OCI-M2 (cell line): ENCODE data around the gene IL5.
"Not testable (repeated sequence)": the region's sequence is repeated elsewhere in the genome, so short reads cannot be mapped to it uniquely, and the experiment has no call there.

ENCODE experiments used
- DNase-seq: peaks from one replicate; lab custom pipeline; 2025; ENCODE audit not compliant: unreplicated experiment; lab: John Stamatoyannopoulos, UW

IL5 gene

GRCh38 chr5:132543472-132544201 lies at the start of gene IL5:
Gene IL5 (minus strand): TSS chr5:132543522. CDS start chr5:132543478, 44 bp downstream.
- DNase-seq, result no peak

- no peak for DNase-seq
Measured at GRCh38 chr5:132592521-132592920, 49.2 kb upstream of the IL5 start.

- no peak for DNase-seq
Measured at GRCh38 chr5:132591145-132591544, 47.8 kb upstream of the IL5 start.

- DNase-seq, result no peak
Measured at GRCh38 chr5:132589467-132589866, 46.1 kb upstream of the IL5 start.

GRCh38 chr5:132586063-132586462 lies 42.7 kb upstream of the IL5 start:
- DNase-seq, result no peak

- DNase-seq, result not testable (repeated sequence)
Measured at GRCh38 chr5:132584560-132584959, 41.2 kb upstream of the IL5 start.

GRCh38 chr5:132576123-132576522 lies 32.8 kb upstream of the IL5 start:
- no peak for DNase-seq

- no peak for DNase-seq
Measured at GRCh38 chr5:132566657-132567056, 23.3 kb upstream of the IL5 start.

- not testable (repeated sequence) for DNase-seq
Measured at GRCh38 chr5:132564555-132564954, 21.2 kb upstream of the IL5 start.

GRCh38 chr5:132561601-132562000 lies 18.3 kb upstream of the IL5 start:
- no peak for DNase-seq

- DNase-seq, result no peak
Measured at GRCh38 chr5:132559383-132560060, 16.2 kb upstream of the IL5 start.

- DNase-seq, result no peak
Measured at GRCh38 chr5:132557478-132558172, 14.3 kb upstream of the IL5 start.

GRCh38 chr5:132556763-132557477 lies 13.6 kb upstream of the IL5 start, which contains the start of gene RAD50:
Gene RAD50 (plus strand): TSS chr5:132556977. CDS start chr5:132557325, 348 bp downstream.
- no peak for DNase-seq

GRCh38 chr5:132556153-132556762 lies 12.9 kb upstream of the IL5 start:
- DNase-seq, result no peak

- no peak for DNase-seq
Measured at GRCh38 chr5:132549576-132549975, 6.3 kb upstream of the IL5 start.

GRCh38 chr5:132548834-132549233 lies 5.5 kb upstream of the IL5 start:
- not testable (repeated sequence) for DNase-seq

- no peak for DNase-seq
Measured at GRCh38 chr5:132547269-132547668, 3.9 kb upstream of the IL5 start.

- DNase-seq, result no peak
Measured at GRCh38 chr5:132546108-132546507, 2.8 kb upstream of the IL5 start.

- no peak for DNase-seq
Measured at GRCh38 chr5:132540764-132541163, 2.6 kb downstream of the IL5 start.

GRCh38 chr5:132540149-132540548 lies 3.2 kb downstream of the IL5 start:
- DNase-seq, result no peak

- no peak for DNase-seq
Measured at GRCh38 chr5:132539716-132540115, 3.6 kb downstream of the IL5 start.
